A549 (cell line): ENCODE measurements around the gene APBA1. TPM values are rescaled to one million over a fixed set of nuclear protein-coding genes. Genes with fewer than 3 reads are reported as not detected.

Source experiments
- ATAC-seq, 2 experiments: fragments of 200-7000 bp in 1 of 2; fragments of >200 bp in 1 of 2; cut with Nextera tagmentation in 1 of 2; cut with Tn5 transposase in 1 of 2; 3 replicates each; pipeline versions ENCODE4 v1.8.0 to v1.9.1; 2018 to 2020; ENCODE audit warnings: mild to moderate bottlenecking in 1 of 2, moderate library complexity in 1 of 2
- CTCF ChIA-PET: fragments of 300-600 bp; sonication (Branson Sonifier 250); formaldehyde crosslinking; extraction: SDS; loops from one replicate; lab custom pipeline; 2021; ENCODE audit warnings: antibody characterized with exemption, inconsistent platforms; lab: Yijun Ruan, JAX
- POLR2A ChIA-PET: fragments of 350-600 bp; formaldehyde crosslinking; extraction: SDS; loops from one replicate; lab custom pipeline; 2021; ENCODE audit warnings: antibody characterized with exemption, inconsistent platforms; lab: Yijun Ruan, JAX
- DNase-seq, 2 experiments: peaks; one replicate each; pipeline versions ENCODE4 v3.0.0 to v3.0.0-alpha.2; 2011 to 2016; ENCODE audit warnings: low read depth in 1 of 2, low spot score in 1 of 2
- FAIRE-seq: peaks from 2 replicates; lab custom pipeline; 2011; peaks lifted over from hg19 to GRCh38; lab: Jason Lieb, UNC
- H3K27ac ChIP-seq, 2 experiments: fragments of >200 bp; sonication (Bioruptor Twin); formaldehyde crosslinking; 3 replicates each; pipeline ENCODE4 v1.5.1; 2016 to 2017
- H3K4me1 ChIP-seq: fragments of >200 bp; sonication (Bioruptor Twin); formaldehyde crosslinking; 3 replicates; pipeline ENCODE4 v1.6.1; 2016
- H3K4me2 ChIP-seq: fragments of >200 bp; sonication (Bioruptor Twin); formaldehyde crosslinking; 3 replicates; pipeline ENCODE4 v1.6.1; 2016
- H3K4me3 ChIP-seq: fragments of >200 bp; sonication (Bioruptor Twin); formaldehyde crosslinking; 3 replicates; pipeline ENCODE4 v1.5.1; 2016
- H3K9me3 ChIP-seq: fragments of >200 bp; sonication (Bioruptor Twin); formaldehyde crosslinking; 3 replicates; pipeline ENCODE4 v1.6.1; 2016
- BHLHE40 ChIP-seq: IDR thresholded peaks from 2 replicates; pipeline ENCODE4 v1.6.1; 2012; ENCODE audit warnings: low read depth, low read length, inconsistent platforms
- CBX2 ChIP-seq: fragments of 200-600 bp; sonication (generic); IDR thresholded peaks from 2 replicates; pipeline ENCODE4 v1.6.1; 2016; ENCODE audit warnings: low read depth, mild to moderate bottlenecking, borderline replicate concordance
- CHD2 ChIP-seq: fragments of 150-350 bp; IDR thresholded peaks from 2 replicates; pipeline ENCODE4 v1.6.1; 2014; ENCODE audit warnings: low read length; ENCODE audit not compliant: partially characterized antibody
- CTCF ChIP-seq: fragments of >200 bp; sonication (Bioruptor Twin); formaldehyde crosslinking; IDR thresholded peaks from 3 replicates; pipeline ENCODE4 v1.5.1; 2016
- EHF ChIP-seq: fragments of 250-450 bp; sonication (Bioruptor Pico); IDR thresholded peaks from 2 replicates; pipeline ENCODE4 v1.5.0; 2020; ENCODE audit warnings: mild to moderate bottlenecking
- ELK1 ChIP-seq: fragments of 150-350 bp; IDR thresholded peaks from 2 replicates; pipeline ENCODE4 v1.6.1; 2014; ENCODE audit warnings: low read depth, mild to moderate bottlenecking, low read length
- EP300 ChIP-seq, 2 experiments: fragments of >200 bp; sonication (Bioruptor Twin); formaldehyde crosslinking; IDR thresholded peaks; 2 replicates in 1 of 2; 3 replicates in 1 of 2; pipeline ENCODE4 v1.6.1; 2016 to 2017
- FOSB ChIP-seq: fragments of 250-450 bp; sonication (Bioruptor Pico); IDR thresholded peaks from 2 replicates; pipeline ENCODE4 v1.5.0; 2020; ENCODE audit warnings: mild to moderate bottlenecking, moderate library complexity
- FOXS1 ChIP-seq: fragments of 250-450 bp; sonication (Bioruptor Pico); IDR thresholded peaks from 2 replicates; pipeline ENCODE4 v1.5.0; 2020; ENCODE audit warnings: mild to moderate bottlenecking, moderate library complexity
- HMGXB4 ChIP-seq: fragments of 250-450 bp; sonication (Bioruptor Pico); IDR thresholded peaks from 2 replicates; pipeline ENCODE4 v1.5.0; 2021; ENCODE audit warnings: mild to moderate bottlenecking, moderate library complexity, borderline replicate concordance
- HOXB5 ChIP-seq: fragments of 250-450 bp; sonication (Bioruptor Pico); IDR thresholded peaks from 2 replicates; pipeline ENCODE4 v1.5.0; 2020; ENCODE audit warnings: mild to moderate bottlenecking, moderate library complexity
- JUN ChIP-seq, 2 experiments: fragments of >200 bp; sonication (Bioruptor Twin); formaldehyde crosslinking; IDR thresholded peaks; 2 replicates in 1 of 2; 3 replicates in 1 of 2; pipeline ENCODE4 v1.6.1; 2016 to 2017
- MAX ChIP-seq: IDR thresholded peaks from 2 replicates; pipeline ENCODE4 v1.6.1; 2012
- NFE2L2 ChIP-seq: fragments of 150-350 bp; conservative IDR thresholded peaks from 2 replicates; pipeline ENCODE4 v1.6.1; 2014; ENCODE audit warnings: low read length
- NR3C1 ChIP-seq: fragments of >200 bp; sonication (Bioruptor Twin); formaldehyde crosslinking; IDR thresholded peaks from 3 replicates; pipeline ENCODE4 v1.6.1; 2017
- RFX5 ChIP-seq: fragments of 450-650 bp; IDR thresholded peaks from 2 replicates; pipeline ENCODE4 v1.7.1; 2014; ENCODE audit warnings: antibody characterized with exemption, mild to moderate bottlenecking, moderate library complexity
- SREBF2 ChIP-seq: fragments of 450-650 bp; IDR thresholded peaks from 2 replicates; pipeline ENCODE4 v1.6.1; 2014; ENCODE audit warnings: mild to moderate bottlenecking, moderate library complexity
- TFCP2L1 ChIP-seq: fragments of 250-450 bp; sonication (Bioruptor Pico); IDR thresholded peaks from 2 replicates; pipeline ENCODE4 v1.5.0; 2021; ENCODE audit warnings: mild to moderate bottlenecking
- TP53 ChIP-seq: fragments of 250-450 bp; sonication (Bioruptor Pico); IDR thresholded peaks from 2 replicates; pipeline ENCODE4 v1.5.0; 2021; ENCODE audit warnings: mild to moderate bottlenecking, moderate library complexity
- ZFP36 ChIP-seq: fragments of 450-650 bp; IDR thresholded peaks from 2 replicates; pipeline ENCODE4 v1.6.1; 2014; ENCODE audit warnings: borderline replicate concordance; ENCODE audit not compliant: partially characterized antibody
- ZNF302 ChIP-seq: fragments of 250-450 bp; sonication (Bioruptor Pico); IDR thresholded peaks from 2 replicates; pipeline ENCODE4 v1.9.0; 2021; ENCODE audit warnings: inconsistent platforms, mild to moderate bottlenecking, moderate library complexity
- WGBS: methylation state at CpG from one replicate; pipeline ENCODE4 v1.1.6; 2017; ENCODE audit errors: missing lambda C conversion rate; 5-methylcytosine and 5-hydroxymethylcytosine counted together
- polyA plus RNA-seq, 4 experiments: library from polyadenylated mRNA; depleted of rRNA in 3 of 4; stranded (reverse); fragments of >200 nt; fragmentation: RNase III in 1 of 4; extraction: RNeasy Plus Mini Kit Qiagen cat#74134 plus additional on column Dnase treatment in 1 of 4; gene quantifications; 2 replicates in 3 of 4; 3 replicates in 1 of 4; pipeline ENCODE4 v1.2.3, GENCODE V29; 2011 to 2017

Gene APBA1
- polyA plus RNA-seq, 2 of the 4 experiments (the other 2 are of a cell fraction), result 0.22 to 1.6 TPM

- DNase-seq, result peak in 1 of 2 experiments; percentile 11
- peak overlapping the region; percentile 26; the same call in 2 of the 3 replicates for H3K4me2 ChIP-seq
- POLR2A ChIA-PET, result no interaction called here
Observed at GRCh38 chr9:69471433-69471832, 200.7 kb downstream of the APBA1 start.

GRCh38 chr9:69470186-69470977, 201.8 kb downstream of the APBA1 start:
- peaks cover 21% of the 10 kb centered on the region for H3K4me1 ChIP-seq
- POLR2A ChIA-PET, result interaction anchor here (0.5 kb wide), 1 partner anchor 351 kb away, joined by 4 read pairs; no protein-coding TSS in a partner anchor
- TF ChIP-seq SREBF2, result no peak
- no peak for TF ChIP-seq MAX
- no peak for TF ChIP-seq ZFP36
- no peak for TF ChIP-seq TFCP2L1 (CRISPR knock-in tag)
- no peak for TF ChIP-seq NR3C1
- TF ChIP-seq EP300 (IDR thresholded peaks at IDR 0.05), result no peak
- TF ChIP-seq NFE2L2, result no peak
- TF ChIP-seq JUN (IDR thresholded peaks at IDR 0.05), result no peak
- TF ChIP-seq EHF (CRISPR knock-in tag), result no peak
- TF ChIP-seq CTCF, result no peak
- no peak for TF ChIP-seq BHLHE40
- TF ChIP-seq CHD2, result no peak
- no peak for TF ChIP-seq RFX5
- no peak for TF ChIP-seq HOXB5 (CRISPR knock-in tag)
- TF ChIP-seq TP53 (CRISPR knock-in tag), result no peak
- TF ChIP-seq FOXS1 (CRISPR knock-in tag), result no peak
- no peak for TF ChIP-seq CBX2
- no peak for TF ChIP-seq FOSB (CRISPR knock-in tag)
- TF ChIP-seq HMGXB4, result no peak
- TF ChIP-seq, all 56 proteins: peak for 0
- H3K27ac ChIP-seq, result peak overlapping the region; percentile 25 to 32; a peak in 3 of 6 replicates
- no peaks in the 10 kb centered on the region for H3K9me3 ChIP-seq
- peak overlapping the region; percentile 26 for H3K4me2 ChIP-seq
- 69% methylated on average over 7 of the region's 9 CpGs for WGBS
- no peak for FAIRE-seq
- ATAC-seq, result peak; percentile 58 to 85; a peak in 4 of 6 replicates
- CTCF ChIA-PET, result no interaction called here
- H3K4me3 ChIP-seq, result no peak overlapping the region
- DNase-seq, result peak in 1 of 2 experiments; percentile 75

More at GRCh38 chr9:69471433-69471832, 200.7 kb downstream of the APBA1 start:
- Histone ChIP-seq H3K27ac (peak overlapping the region in 1 of 2 experiments; percentile 25; a peak in 1 of 6 replicates), H3K4me3 (no peak overlapping the region), H3K4me1 (peaks cover 21% of the 10 kb centered on the region), H3K9me3 (no peaks in the 10 kb centered on the region)
- CTCF ChIA-PET, result interaction anchor here (1.8 kb wide), 1 partner anchor 49 kb away, joined by 5 read pairs; no protein-coding TSS in a partner anchor
- FAIRE-seq (no peak), ATAC-seq (no peak)
- 20% methylated on average over 2 of the region's 2 CpGs for WGBS
- no peak for TF ChIP-seq ZNF302 (CRISPR knock-in tag)
- TF ChIP-seq ELK1, result no peak
- TF ChIP-seq TP53 (CRISPR knock-in tag), result no peak
